Measurements from ENCODE around the gene PRRT1B.

PRRT1B gene

DNA sequence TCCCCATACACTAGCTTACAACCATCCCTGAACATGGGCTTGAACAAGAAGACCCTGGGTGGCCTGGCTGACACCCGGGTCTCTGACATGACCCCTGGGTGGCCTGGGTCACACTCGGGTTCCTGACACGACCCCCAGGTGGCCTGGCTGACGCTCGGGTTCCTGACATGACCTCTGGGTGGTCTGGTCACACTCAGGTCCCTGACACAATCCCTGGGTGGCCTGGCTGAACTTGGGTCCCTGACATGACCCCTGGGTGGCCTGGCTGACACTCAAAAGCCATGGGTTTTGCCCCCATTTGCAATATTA, 38.0 kb downstream of the PRRT1B start:
- H3K36me3 ChIP-seq (replicated peaks) = peaks cover 33% of the 10 kb centered on the region
- no peak for TF ChIP-seq CTCF (IDR thresholded peaks at IDR 0.05; ENCODE audit: low read depth, low read length, missing control alignments)

GRCh38 chr9:131583836-131584555, 38.7 kb downstream of the PRRT1B start:
- Histone ChIP-seq H3K36me3 (replicated peaks) (peaks cover 31% of the 10 kb centered on the region), H3K4me3 (ENCODE audit: low read depth, low read length) (no peak overlapping the region), H3K27ac (no peak overlapping the region), H3K27me3 (replicated peaks) (no peaks in the 10 kb centered on the region)
- in situ Hi-C loops (cut with HindIII; ENCODE audit: low pct_ligation_motif_present, low sequenced_read_pairs) = no loop called here
- DNase-seq = no peak
- TF ChIP-seq CTCF (IDR thresholded peaks at IDR 0.05; ENCODE audit: low read depth, low read length, missing control alignments) = no peak

More for the DNA sequence above, 38.0 kb downstream of the PRRT1B start:
- Histone ChIP-seq H3K27ac (no peak overlapping the region), H3K27me3 (replicated peaks) (no peaks in the 10 kb centered on the region), H3K4me3 (ENCODE audit: low read depth, low read length) (no peak overlapping the region)
- in situ Hi-C loops (cut with HindIII; ENCODE audit: low pct_ligation_motif_present, low sequenced_read_pairs) = no loop called here
- DNase-seq = no peak

DNA sequence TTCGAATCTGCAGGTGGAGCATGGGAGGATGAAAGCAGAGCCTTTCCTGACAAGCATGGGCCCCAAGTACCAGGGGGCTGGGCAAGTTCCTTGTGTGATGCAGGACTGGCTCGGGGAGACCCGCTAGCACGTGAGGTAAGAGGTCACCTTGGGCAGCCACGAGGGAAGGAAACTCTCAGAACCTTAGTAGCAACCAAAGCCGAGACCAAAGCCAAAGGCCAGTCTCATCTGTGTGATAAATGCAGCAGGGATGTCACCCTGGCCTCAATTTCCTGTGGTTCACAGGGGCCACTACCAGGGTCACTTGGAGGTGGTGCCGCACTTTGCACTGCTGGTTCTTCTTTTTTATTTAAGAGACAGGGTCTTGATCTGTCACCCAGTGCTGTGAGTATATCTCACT, 39.5 kb downstream of the PRRT1B start:
- no peak for TF ChIP-seq CTCF (IDR thresholded peaks at IDR 0.05; ENCODE audit: low read depth, low read length, missing control alignments)
- in situ Hi-C loops (cut with HindIII; ENCODE audit: low pct_ligation_motif_present, low sequenced_read_pairs) = no loop called here
- peaks cover 23% of the 10 kb centered on the region for H3K36me3 ChIP-seq (replicated peaks)
- no peak for DNase-seq
- no peak overlapping the region for H3K4me3 ChIP-seq (ENCODE audit: low read depth, low read length)
- no peaks in the 10 kb centered on the region for H3K27me3 ChIP-seq (replicated peaks)
- H3K27ac ChIP-seq = no peak overlapping the region

DNA sequence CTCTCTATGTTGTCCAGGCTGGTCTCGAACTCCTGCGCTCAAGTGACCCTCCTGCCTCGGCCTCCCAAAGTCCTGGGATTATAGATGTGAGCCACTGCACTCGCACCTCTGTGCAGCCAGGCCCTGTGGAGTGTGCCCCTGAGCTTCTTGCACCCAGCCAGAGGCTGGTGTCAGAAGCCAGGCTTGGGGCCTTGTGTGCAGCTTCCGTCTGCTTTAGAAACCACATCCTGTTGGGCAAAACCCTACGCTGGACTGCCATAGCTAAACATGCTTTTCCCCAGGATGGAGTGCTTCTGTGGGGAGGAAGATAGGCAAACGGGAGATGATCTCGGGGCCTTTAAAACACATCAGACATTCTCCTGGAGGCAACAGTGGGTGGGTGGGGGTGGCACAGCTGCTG, 40.1 kb downstream of the PRRT1B start:
- Histone ChIP-seq H3K4me3 (ENCODE audit: low read depth, low read length) (no peak overlapping the region), H3K27ac (no peak overlapping the region), H3K36me3 (replicated peaks) (peaks cover 18% of the 10 kb centered on the region), H3K27me3 (replicated peaks) (no peaks in the 10 kb centered on the region)
- DNase-seq = no peak
- in situ Hi-C loops (cut with HindIII; ENCODE audit: low pct_ligation_motif_present, low sequenced_read_pairs) = no loop called here
- TF ChIP-seq CTCF (IDR thresholded peaks at IDR 0.05; ENCODE audit: low read depth, low read length, missing control alignments) = no peak

DNA sequence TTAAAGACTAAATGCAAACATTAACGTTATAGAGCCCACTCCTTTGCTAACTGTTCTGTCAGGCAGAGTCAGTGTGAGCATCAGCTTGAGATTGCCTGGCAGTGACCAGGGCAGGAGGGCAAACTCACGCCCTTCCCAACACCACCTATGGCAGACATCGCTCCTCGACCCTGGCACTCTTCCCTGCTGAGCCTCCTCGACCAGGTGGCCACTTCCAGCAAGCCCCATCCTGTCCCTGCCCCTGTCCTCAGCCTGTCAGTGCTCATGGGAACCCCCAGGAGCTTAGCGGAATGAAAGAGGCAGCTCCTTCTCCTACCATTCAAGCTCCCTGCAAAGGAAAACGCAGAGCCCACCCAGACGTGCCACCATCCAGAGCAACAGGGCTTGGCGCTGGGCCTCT, 42.0 kb downstream of the PRRT1B start:
- no peak for DNase-seq

More for the DNA sequence above, 42.0 kb downstream of the PRRT1B start:
- H3K27ac ChIP-seq = no peak overlapping the region
- no peak overlapping the region for H3K4me3 ChIP-seq (ENCODE audit: low read depth, low read length)
- no peaks in the 10 kb centered on the region for H3K27me3 ChIP-seq (replicated peaks)
- no peak for TF ChIP-seq CTCF (IDR thresholded peaks at IDR 0.05; ENCODE audit: low read depth, low read length, missing control alignments)
- in situ Hi-C loops (cut with HindIII; ENCODE audit: low pct_ligation_motif_present, low sequenced_read_pairs) = no loop called here
- peaks cover 14% of the 10 kb centered on the region for H3K36me3 ChIP-seq (replicated peaks)

Data from brain microvascular endothelial cell (primary cell).